H9 (cell line): ENCODE measurements around the gene ABCA7. TPM values are rescaled to one million over a fixed set of nuclear protein-coding genes. Genes with fewer than 3 reads are reported as not detected.
A peak's percentile ranks its signal among the peaks of the same experiment; 100 is the strongest.

Source experiments
- DNase-seq: peaks from one replicate; pipeline ENCODE4 v3.0.0-alpha.2; 2017
- H2AFZ ChIP-seq: one replicate; pipeline ENCODE4 v1.6.1; 2013; ENCODE audit warnings: mild to moderate bottlenecking, low read length, control low read depth, moderate library complexity
- H2AK5ac ChIP-seq: 2 replicates; pipeline ENCODE4 v1.6.1; 2013; ENCODE audit warnings: low read length, control low read depth, mixed read lengths; ENCODE audit not compliant: insufficient read length
- H2BK120ac ChIP-seq: one replicate; pipeline ENCODE4 v1.6.1; 2013; ENCODE audit warnings: low read depth, mild to moderate bottlenecking, low read length, control low read depth, inconsistent platforms; ENCODE audit not compliant: poor library complexity, severe bottlenecking
- H2BK12ac ChIP-seq: 2 replicates; pipeline ENCODE4 v1.6.1; 2013; ENCODE audit warnings: low read length, control low read depth, mixed read lengths, low read depth; ENCODE audit not compliant: insufficient read length
- H2BK15ac ChIP-seq: 2 replicates; pipeline ENCODE4 v1.6.1; 2013; ENCODE audit warnings: low read depth, low read length, control low read depth
- H2BK20ac ChIP-seq: one replicate; pipeline ENCODE4 v1.6.1; 2013; ENCODE audit warnings: low read depth, mild to moderate bottlenecking, low read length, control low read depth, inconsistent platforms; ENCODE audit not compliant: poor library complexity, severe bottlenecking
- H2BK5ac ChIP-seq: 2 replicates; pipeline ENCODE4 v1.6.1; 2013; ENCODE audit warnings: low read length, control low read depth, mixed read lengths; ENCODE audit not compliant: insufficient read length
- H3K14ac ChIP-seq: 2 replicates; pipeline ENCODE4 v1.6.1; 2013; ENCODE audit warnings: low read length, control low read depth; ENCODE audit not compliant: insufficient read depth
- H3K18ac ChIP-seq: 2 replicates; pipeline ENCODE4 v1.6.1; 2013; ENCODE audit warnings: low read depth, mild to moderate bottlenecking, mixed read lengths, low read length, control low read depth; ENCODE audit not compliant: insufficient read length
- H3K23ac ChIP-seq: 2 replicates; pipeline ENCODE4 v1.6.1; 2013; ENCODE audit warnings: low read length, control low read depth, mixed read lengths, low read depth; ENCODE audit not compliant: insufficient read length
- H3K23me2 ChIP-seq: 2 replicates; pipeline ENCODE4 v1.6.1; 2013; ENCODE audit warnings: low read depth, mild to moderate bottlenecking, mixed read lengths, low read length, control low read depth; ENCODE audit not compliant: insufficient read length, poor library complexity, severe bottlenecking
- H3K27ac ChIP-seq: 2 replicates; pipeline ENCODE4 v1.5.1; 2013; ENCODE audit warnings: low read length, control low read depth, mixed read lengths, low read depth; ENCODE audit not compliant: insufficient read length
- H3K27me3 ChIP-seq: 2 replicates; pipeline ENCODE4 v1.6.1; 2013; ENCODE audit warnings: low read length, control low read depth, inconsistent platforms; ENCODE audit not compliant: insufficient read depth
- H3K4ac ChIP-seq: 2 replicates; pipeline ENCODE4 v1.6.1; 2013; ENCODE audit warnings: low read depth, mild to moderate bottlenecking, control low read depth, inconsistent platforms, low read length, moderate library complexity
- H3K4me1 ChIP-seq: 2 replicates; pipeline ENCODE4 v1.6.1; 2013; ENCODE audit warnings: low read length, control low read depth, inconsistent platforms; ENCODE audit not compliant: insufficient read depth
- H3K4me2 ChIP-seq: 2 replicates; pipeline ENCODE4 v1.6.1; 2013; ENCODE audit warnings: low read length, control low read depth, mixed read lengths; ENCODE audit not compliant: insufficient read length, insufficient read depth
- H3K56ac ChIP-seq: 2 replicates; pipeline ENCODE4 v1.6.1; 2013; ENCODE audit warnings: low read depth, mild to moderate bottlenecking, mixed read lengths, low read length, control low read depth; ENCODE audit not compliant: insufficient read length
- H3K79me1 ChIP-seq: 2 replicates; pipeline ENCODE4 v1.6.1; 2013; ENCODE audit warnings: low read depth, mild to moderate bottlenecking, moderate library complexity, low read length, control low read depth, inconsistent platforms; ENCODE audit not compliant: insufficient read depth, poor library complexity, severe bottlenecking
- H3K79me2 ChIP-seq: 2 replicates; pipeline ENCODE4 v1.6.1; 2013; ENCODE audit warnings: low read length, control low read depth, inconsistent platforms; ENCODE audit not compliant: insufficient read depth
- H3K9ac ChIP-seq: 2 replicates; pipeline ENCODE4 v1.6.1; 2013; ENCODE audit warnings: low read length, control low read depth, mixed read lengths; ENCODE audit not compliant: insufficient read length; ENCODE audit errors: extremely low read depth
- H3K9me3 ChIP-seq: one replicate; pipeline ENCODE4 v1.6.1; 2013; ENCODE audit warnings: low read depth, low read length, inconsistent platforms; ENCODE audit not compliant: control insufficient read depth
- H3T11ph ChIP-seq: one replicate; pipeline ENCODE4 v1.6.1; 2013; ENCODE audit warnings: mild to moderate bottlenecking, low read length, control low read depth, inconsistent platforms
- H4K20me1 ChIP-seq: one replicate; pipeline ENCODE4 v1.6.1; 2013; ENCODE audit not compliant: control insufficient read depth, insufficient read length, insufficient read depth
- H4K5ac ChIP-seq: 2 replicates; pipeline ENCODE4 v1.6.1; 2013; ENCODE audit warnings: low read depth, mild to moderate bottlenecking, mixed read lengths, low read length, control low read depth; ENCODE audit not compliant: insufficient read length
- H4K8ac ChIP-seq: replicated peaks from 2 replicates; pipeline ENCODE4 v1.6.1; 2013; ENCODE audit warnings: low read length, control low read depth, mixed read lengths, low read depth; ENCODE audit not compliant: insufficient read length
- H4K91ac ChIP-seq: 2 replicates; pipeline ENCODE4 v1.6.1; 2013; ENCODE audit warnings: low read depth, mild to moderate bottlenecking, moderate library complexity, mixed read lengths, low read length, control low read depth; ENCODE audit not compliant: insufficient read length
- H3K27ac Mint-ChIP-seq, 3 experiments: 2 replicates in 2 of 3; 3 replicates in 1 of 3; pipeline ENCODE4 v1.8.0; 2020 to 2021; ENCODE audit warnings: mixed read lengths in 3 of 3, mild to moderate bottlenecking in 1 of 3, moderate library complexity in 1 of 3
- H3K27me3 Mint-ChIP-seq: 2 replicates; pipeline ENCODE4 v1.8.0; 2021; ENCODE audit warnings: low read depth, mild to moderate bottlenecking, moderate library complexity, mixed read lengths
- H3K36me3 Mint-ChIP-seq, 3 experiments: 2 replicates in 2 of 3; 3 replicates in 1 of 3; pipeline ENCODE4 v1.8.0; 2020 to 2021; ENCODE audit warnings: low read depth in 3 of 3, mixed read lengths in 3 of 3; ENCODE audit not compliant: insufficient read depth in 1 of 3
- H3K4me1 Mint-ChIP-seq, 2 experiments: 2 replicates each; pipeline ENCODE4 v1.8.0; 2020; ENCODE audit warnings: mixed read lengths in 2 of 2
- H3K4me3 Mint-ChIP-seq, 2 experiments: 2 replicates in 1 of 2; 3 replicates in 1 of 2; pipeline ENCODE4 v1.8.0; 2020 to 2021; ENCODE audit warnings: mild to moderate bottlenecking in 2 of 2, mixed read lengths in 2 of 2, moderate library complexity in 1 of 2
- H3K9me3 Mint-ChIP-seq, 2 experiments: 2 replicates in 1 of 2; 3 replicates in 1 of 2; pipeline ENCODE4 v1.8.0; 2020; ENCODE audit warnings: mild to moderate bottlenecking in 2 of 2, mixed read lengths in 2 of 2, moderate library complexity in 1 of 2
- CTCF ChIP-seq: fragments of 200-600 bp; sonication (generic); conservative IDR thresholded peaks from 3 replicates; pipeline ENCODE4 v1.8.0; 2021; ENCODE audit warnings: antibody characterized with exemption, mild to moderate bottlenecking
- WGBS: extraction: QIAGEN DNeasy Blood & Tissue Kit; methylation state at CpG from one replicate; pipeline ENCODE4 v1.1.7; 2013; ENCODE audit warnings: missing lambda C conversion rate, low lambda C conversion rate, mixed read lengths; ENCODE audit not compliant: insufficient read length; ENCODE audit errors: extremely low coverage; 5-methylcytosine and 5-hydroxymethylcytosine counted together
- total RNA-seq: library from RNA; stranded (reverse); gene quantifications from 2 replicates; pipeline ENCODE4 v1.2.1, GENCODE V29; 2021

The ABCA7 gene
- total RNA-seq, 1 experiment from 2014 or later: 34.6 TPM

- no peaks in the 10 kb centered on the region; the same call in 1 of the 2 replicates for H3K4me1 ChIP-seq
- no peak overlapping the region for H2AK5ac ChIP-seq
- peaks cover 6% of the 10 kb centered on the region for H3K79me1 ChIP-seq
- no peak overlapping the region for H3T11ph ChIP-seq
- Mint-ChIP-seq H3K36me3 (peaks cover 2 to 16% (median 11%) of the 10 kb centered on the region in 3 experiments; a peak in 5 of 7 replicates), H3K27ac (peak overlapping the region in 1 of 3 experiments; percentile 63; a peak in 1 of 7 replicates), H3K4me3 (no peak overlapping the region; a peak in 1 of 5 replicates), H3K9me3 (no peaks in the 10 kb centered on the region), H3K27me3 (no peaks in the 10 kb centered on the region), H3K4me1 (peaks cover 17 to 33% of the 10 kb centered on the region in 2 experiments)
- no peaks in the 10 kb centered on the region for H3K27me3 ChIP-seq
- H3K4me2 ChIP-seq: no peak overlapping the region
- no peak overlapping the region for H2BK15ac ChIP-seq
- no peak overlapping the region for H3K56ac ChIP-seq
- H3K18ac ChIP-seq: no peak overlapping the region
- H4K8ac ChIP-seq: no peak overlapping the region
- H3K23ac ChIP-seq: no peak overlapping the region
- no peak overlapping the region for H3K27ac ChIP-seq
- no peak overlapping the region for H2BK5ac ChIP-seq
- no peak overlapping the region for H4K91ac ChIP-seq
- no peak overlapping the region for H4K5ac ChIP-seq
- H2BK120ac ChIP-seq: no peak overlapping the region
- no peak overlapping the region for H2BK20ac ChIP-seq
- H3K14ac ChIP-seq: no peak overlapping the region; the same call in 1 of the 2 replicates
- DNase-seq: no peak
- H2AFZ ChIP-seq: no peak overlapping the region
- H3K4ac ChIP-seq: no peak overlapping the region
- H3K79me2 ChIP-seq: peaks cover 41% of the 10 kb centered on the region; the same call in 1 of the 2 replicates
- WGBS: no CpG with 5 or more reads among the region's 29 CpGs
- H2BK12ac ChIP-seq: no peak overlapping the region
- no peak overlapping the region for H3K9ac ChIP-seq
- H3K9me3 ChIP-seq: no peaks in the 10 kb centered on the region
- H4K20me1 ChIP-seq: no peaks in the 10 kb centered on the region
- no peak for TF ChIP-seq CTCF
- peaks cover 6% of the 10 kb centered on the region for H3K23me2 ChIP-seq
These were observed 24.7 kb upstream of the ABCA7 start for GRCh38 chr19:1015061-1015781.
